Activated CD4-positive, CD25-positive, alpha-beta regulatory T cell treated with anti-CD3 and anti-CD28 coated beads, Interleukin-2, amount 50 U/mL, for 16 hours (primary cell): ENCODE data around the gene TRAP1.

Experiments used
- DNase-seq: peaks from one replicate; pipeline ENCODE4 v3.0.0-alpha.2; 2020; ENCODE audit warnings: low read depth, low spot score

The TRAP1 gene

DNA sequence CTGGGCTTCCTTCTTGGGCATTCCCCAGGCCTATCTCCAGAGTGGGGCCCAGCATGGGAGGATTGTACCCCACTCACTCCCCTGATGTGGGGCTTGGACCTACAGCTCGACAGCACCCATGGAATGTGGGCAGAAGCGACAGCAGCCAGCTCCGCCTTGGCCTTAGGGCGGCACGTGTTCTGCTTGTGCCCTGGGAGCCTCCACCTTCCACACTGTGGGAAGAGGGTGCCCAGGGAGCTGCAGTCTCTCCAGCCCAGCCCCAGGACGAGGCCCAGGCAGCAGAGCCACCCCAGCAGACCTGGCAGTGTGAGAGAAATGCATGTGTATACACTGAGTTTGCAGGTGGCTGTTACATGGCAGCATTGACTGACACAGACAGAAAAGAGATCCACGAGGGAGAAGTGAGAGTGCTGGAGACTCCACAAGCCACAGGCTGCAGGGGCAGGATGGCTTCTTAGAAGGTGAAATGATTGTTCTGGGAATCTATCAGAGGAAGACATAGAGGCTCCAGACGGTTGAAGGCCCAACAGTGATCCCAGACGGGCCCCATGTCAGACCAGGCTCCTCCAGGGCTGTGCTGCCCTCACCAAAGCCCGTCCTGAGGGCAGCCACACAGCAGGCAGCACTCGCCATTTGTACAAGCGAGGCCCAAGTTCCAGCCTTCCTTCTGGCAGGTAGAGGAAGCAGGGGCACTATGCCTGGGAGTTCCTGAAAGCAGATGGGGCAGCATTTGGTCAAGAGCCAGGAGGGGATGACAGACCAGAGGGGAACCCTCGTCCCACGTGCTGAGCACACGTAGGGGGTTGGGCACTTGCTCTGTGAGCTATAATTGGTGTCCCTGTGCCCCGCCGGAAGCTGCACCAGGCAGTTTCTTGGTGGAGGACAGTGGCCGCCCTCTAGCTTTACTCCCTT lies 65.6 kb downstream of the TRAP1 start:
- DNase-seq, result no peak

DNA sequence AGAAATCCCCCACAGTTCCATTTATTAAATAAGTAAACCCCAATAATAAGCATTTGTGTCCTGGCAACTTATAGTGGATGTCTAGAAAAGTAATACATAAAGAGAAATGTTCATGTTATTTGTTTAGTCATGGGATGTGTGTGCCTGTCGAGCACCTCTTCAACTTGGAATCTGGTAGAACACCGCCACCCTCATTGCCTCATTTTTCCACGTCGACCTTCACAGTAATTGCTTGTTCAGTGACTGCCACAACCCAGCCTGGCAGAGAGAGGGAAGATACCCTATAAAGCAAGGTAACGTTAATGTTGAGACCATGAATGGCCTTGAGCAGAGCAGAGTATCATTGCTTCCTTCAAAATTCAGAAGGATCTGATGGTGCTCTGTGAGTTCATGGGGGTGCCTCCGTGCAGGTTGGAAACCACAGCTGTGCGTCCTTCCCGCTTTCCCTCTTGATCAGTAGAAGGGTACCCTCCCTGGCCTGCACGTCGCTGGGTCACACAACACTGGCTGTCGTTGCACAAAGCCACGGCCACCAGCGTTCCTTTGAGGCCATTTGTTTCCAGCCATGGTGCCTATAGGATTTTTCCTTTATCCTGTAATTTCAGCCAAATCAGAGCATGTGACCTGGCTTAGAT lies 66.6 kb downstream of the TRAP1 start:
- DNase-seq, result no peak

DNA sequence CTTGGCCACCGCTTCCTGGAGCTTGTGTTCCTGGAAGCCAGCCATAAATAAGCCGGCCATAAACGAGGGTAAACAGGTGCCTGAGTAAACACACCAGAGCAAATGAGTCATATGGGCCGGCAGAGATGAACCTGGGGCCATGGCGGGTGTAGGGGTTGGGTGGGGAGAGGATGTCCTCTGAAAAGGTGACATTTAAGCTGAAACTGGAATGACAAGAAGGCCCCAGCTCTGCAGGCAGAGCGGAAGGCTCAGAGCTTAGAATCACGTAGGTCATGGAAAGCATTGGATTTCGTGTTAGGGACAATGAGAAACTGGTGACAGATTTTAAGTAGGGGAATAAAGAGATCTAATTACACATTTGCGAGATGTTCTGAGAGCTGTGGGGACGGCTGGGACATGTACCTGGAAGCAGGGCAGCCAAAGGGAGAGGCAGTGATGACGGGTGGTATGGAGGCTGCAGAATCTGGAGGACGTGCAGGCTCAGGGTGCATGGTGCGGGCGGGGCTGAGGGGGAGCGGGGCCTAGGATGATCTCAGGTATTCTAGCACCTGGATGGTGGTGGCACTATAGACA lies 70.9 kb downstream of the TRAP1 start:
- DNase-seq, result no peak

DNA sequence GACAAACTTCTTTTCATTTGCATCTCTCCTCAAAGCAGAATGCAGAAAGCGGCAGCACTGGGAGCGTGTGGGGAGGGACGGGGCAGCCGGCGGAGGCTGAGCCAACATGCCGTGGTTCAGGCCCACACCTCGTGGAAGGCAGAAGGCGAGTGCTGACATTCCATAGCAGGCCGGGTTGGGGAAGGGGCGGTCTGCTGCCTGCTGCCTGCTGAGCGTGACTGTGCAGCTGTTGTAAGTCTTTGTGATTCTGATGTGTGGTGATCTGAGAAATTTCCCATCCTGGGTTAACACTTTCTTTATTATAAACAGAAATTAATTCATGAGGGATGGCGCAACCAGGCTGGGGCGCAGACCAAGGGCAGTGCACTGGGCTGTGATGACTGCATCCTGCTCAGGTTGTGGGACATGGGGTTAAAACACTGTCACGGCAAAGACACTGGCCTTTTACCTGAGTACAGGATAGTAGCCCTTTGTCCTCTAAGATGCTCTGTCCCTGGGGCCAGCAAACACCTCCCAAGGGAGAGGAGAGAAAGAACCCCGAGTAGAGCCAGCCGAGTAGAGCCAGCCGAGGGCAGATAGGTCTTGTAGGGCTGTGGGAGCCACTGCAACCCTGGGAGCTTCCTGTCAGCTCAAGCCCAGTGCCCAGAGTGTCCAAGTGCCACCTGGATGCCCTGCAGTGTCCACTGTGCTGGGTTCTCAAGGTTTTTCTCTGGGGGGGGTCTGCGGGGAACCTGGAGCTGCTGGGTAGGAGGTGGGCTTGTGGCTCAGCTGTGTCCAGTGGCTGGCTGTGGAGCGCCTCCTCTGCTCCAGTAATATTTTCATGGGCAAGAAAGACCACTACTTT lies 71.6 kb downstream of the TRAP1 start:
- no peak for DNase-seq

DNA sequence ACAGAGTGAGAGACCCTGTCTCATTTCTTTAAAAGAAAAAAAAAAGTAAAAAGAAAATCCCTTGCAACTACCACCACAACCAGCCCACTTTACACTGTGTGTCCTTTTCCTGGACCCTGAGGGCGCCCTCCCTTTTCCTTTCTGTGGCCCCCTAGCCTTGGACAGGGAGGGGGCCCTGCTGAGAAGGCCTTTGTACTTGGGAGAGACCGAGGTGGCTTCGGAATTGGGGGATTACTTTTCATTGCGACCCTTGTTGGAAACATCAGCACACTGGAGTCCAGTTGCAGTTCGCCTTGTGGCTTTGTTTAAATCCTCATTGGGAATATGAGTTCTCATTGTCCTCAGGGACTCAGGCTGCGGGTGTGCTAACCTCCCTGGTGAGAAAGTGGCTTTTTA lies 72.2 kb downstream of the TRAP1 start:
- no peak for DNase-seq

DNA sequence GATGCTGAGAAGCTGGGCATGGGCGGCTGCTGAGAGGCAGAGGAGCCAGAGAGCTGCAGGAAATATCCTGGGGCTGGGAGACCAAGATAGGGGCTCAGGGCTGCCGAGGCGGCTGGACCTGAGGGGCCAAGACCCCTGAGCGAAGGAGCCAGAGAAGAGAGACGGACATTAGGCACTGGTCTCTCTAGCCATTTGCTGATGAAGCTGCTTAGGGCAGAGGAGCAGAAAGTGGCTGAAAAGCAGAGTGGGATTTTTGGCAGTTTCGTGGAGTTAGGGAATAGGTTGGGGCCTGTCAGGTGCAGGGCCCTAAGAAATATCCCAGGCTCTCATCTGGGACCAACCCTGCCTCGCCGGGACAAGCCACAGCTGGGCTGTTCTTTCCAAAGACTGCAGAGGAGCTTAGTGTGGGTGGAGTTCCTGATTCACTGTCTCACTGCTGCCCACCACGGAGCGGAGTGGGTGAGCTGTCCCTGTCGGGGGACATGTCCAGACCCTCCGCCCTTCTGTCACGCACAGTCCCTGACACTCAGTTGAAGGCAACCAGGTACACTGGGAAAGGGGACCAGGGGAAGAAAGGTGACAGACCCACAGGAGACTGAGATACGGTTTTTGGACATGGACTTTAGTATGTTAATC lies 74.1 kb downstream of the TRAP1 start:
- no peak for DNase-seq

DNA sequence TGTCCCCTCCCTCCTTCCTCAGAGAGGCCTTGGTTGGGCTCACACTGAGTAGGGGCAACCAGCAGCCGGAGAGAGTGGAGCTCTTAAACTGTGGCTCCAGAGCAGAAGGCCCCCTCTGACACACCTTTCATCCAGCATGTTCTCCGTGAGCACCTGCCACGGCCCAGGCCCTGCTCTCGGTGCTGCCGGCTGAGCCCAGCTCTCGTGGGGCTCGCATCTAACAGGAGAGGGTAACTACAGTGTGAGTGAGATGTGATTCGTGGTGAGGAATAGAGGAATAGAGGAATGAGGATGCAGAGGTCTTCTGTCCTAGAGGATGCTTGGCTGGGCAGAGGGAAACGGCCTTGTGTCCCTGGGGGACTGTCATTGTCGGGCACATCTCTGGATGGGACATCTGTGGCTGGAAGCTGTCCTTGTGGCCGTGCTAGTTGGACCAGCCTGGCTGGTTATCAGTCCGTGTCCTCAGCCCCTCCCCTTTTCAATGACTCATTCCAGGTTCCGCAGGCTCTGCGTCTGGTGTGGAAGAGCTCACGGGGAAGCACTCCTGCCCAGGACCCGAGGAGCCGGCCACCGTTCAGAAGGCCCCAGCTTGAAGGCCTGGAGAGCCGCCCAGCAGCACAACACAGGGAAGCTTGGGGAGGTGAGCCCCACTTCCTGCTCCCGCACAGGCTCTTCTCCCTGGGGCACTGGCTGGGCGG lies 74.8 kb downstream of the TRAP1 start:
- DNase-seq, result no peak

DNA sequence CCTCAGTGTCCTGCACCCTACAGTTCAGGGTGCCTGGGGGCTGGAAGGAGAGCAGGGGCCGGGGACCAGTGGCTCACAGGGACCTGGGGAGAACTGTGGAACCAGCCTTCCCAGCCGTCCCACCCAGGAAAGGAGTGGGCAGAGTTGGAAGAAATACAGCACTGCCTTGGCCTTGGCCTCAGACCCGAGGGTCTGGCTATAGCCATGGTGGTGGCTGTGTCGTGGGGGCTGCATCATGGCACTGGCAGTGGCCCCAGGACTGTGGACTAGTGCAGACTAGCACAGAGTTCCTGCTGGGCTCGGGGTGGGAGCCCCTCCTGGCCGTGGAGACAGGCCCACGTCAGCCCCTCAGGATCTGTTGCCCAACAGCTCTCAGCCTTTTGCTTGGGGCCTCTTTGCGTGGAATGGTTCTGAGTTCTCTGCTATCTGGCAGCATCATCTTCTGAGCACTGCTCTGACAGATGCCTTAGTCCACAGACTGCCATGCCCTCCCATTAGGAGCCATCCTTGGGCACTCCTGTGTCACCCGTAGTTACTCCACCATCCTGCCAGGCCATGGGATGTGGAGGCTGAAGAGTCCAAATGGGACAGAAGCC lies 75.4 kb downstream of the TRAP1 start:
- no peak for DNase-seq

DNA sequence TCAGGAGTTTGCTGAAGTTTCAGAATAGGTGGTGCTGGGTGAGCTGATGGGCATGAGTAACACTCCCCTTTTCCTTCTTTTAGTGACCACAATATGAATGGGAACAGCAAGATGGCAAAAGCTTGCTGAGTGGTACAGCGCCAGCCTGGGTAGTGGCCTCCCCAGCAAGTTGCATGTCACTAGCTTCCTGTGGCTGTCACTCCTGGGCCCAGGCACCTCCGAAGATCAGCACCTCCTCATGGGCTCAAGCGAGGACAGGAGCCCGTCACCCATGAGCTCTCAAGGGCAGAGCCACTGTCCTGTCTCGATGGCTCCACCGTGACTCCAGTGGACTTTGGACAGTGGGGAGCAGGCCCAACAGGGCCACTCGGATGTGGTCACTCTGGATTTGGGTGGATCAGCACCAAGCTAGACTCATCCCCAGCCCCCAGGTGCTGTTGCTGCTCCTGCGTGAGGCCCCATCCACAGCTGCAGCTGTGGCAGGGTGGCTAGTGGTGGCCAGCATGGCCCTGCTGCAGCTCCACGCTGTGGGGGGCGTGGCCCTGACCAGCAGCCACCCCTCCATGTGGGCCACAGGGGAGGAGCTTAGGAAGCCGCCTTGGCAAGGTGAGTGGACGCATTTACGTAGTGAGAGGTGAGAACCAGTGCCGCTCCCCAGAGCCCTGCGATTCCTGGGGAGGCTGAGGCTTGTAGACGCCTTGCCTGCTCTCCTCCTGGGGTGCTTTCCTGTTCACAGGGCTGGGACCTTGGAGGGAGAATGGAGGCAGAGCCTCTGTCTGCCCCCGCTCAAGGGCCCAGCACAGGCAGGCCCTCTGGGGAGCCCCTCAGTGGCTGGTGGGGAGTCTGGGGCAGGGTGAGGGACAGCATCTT lies 76.5 kb downstream of the TRAP1 start:
- no peak for DNase-seq

DNA sequence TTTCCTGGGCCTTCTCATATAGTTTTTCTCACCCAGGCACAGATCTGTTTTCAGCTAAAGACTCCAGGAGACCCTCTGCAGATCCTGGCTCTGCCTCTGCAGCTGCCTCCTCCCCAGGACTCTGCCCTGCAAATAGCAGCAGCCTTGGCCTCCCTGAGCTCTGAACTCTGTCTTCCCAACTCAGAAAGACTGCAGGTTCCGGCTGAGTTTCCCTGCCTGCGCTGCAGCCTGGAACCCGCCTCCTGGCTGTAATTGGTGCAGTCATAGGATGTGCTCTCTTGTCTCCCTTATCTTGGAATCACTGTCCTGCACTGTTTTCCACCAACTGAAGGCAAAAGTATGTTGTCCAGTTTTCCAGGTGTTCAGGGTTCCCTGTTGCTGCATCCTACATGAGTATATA lies 77.1 kb downstream of the TRAP1 start:
- DNase-seq, result no peak

DNA sequence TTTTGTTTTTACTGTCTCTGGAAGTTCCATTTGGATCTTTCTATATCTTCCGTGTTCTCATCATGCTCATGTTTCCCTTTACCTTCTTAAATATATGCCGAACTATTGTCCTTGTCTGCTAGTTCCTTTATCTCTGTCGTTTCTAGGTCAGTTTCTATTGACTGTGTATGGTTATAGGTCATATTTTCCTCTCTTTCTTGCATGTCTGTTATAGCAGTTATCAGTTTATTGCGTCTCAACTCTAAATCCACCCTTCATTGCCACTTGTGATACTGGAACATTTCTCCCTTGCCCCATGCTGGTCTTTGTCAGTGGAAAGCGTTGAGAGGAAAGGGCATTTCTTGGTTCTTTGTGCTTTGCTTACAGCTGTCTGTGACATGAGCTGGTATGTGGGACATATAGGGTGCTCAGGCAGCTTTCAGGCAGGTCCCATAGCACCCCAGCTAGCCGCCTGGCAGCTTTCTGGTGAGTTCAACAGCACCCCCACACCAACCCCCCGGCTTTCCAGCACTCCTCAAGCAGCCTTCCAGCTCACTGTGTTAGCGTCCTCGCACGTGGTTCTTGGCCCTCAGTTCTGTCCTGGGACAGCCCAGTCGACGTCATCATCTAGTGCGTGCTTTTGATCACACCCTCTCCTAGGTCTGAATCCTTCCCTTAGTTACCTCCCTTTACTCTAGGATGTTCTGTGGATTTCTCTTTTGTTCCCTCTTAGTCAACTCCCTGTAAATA lies 78.2 kb downstream of the TRAP1 start:
- no peak for DNase-seq

DNA sequence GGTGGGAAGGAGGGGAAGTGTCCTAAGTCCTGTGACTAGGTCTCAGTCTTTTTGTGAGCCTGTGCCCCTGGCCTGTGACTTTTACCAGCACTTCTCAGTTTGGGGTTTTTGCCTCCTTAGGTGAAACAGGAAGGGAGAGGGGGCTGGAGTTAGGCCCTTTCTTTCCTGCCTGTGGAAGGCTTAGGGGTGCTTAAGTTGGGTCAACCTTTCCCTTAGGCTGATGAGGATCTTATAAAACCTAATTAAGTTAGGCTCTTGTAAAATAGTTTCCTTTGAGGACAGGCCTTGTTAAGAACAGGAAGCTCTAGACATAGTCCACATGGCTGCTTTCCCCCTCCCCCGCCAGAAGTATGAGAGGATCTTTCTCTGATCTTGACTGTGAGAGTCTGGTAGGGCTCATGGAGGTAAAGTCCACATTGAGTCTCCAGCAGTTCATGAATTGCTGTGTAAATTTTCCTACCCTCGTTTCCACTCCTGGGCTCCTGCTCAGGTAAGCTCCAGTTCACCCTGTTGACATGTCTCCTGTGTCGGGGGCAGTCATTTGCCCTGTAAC lies 79.9 kb downstream of the TRAP1 start:
- DNase-seq, result no peak

DNA sequence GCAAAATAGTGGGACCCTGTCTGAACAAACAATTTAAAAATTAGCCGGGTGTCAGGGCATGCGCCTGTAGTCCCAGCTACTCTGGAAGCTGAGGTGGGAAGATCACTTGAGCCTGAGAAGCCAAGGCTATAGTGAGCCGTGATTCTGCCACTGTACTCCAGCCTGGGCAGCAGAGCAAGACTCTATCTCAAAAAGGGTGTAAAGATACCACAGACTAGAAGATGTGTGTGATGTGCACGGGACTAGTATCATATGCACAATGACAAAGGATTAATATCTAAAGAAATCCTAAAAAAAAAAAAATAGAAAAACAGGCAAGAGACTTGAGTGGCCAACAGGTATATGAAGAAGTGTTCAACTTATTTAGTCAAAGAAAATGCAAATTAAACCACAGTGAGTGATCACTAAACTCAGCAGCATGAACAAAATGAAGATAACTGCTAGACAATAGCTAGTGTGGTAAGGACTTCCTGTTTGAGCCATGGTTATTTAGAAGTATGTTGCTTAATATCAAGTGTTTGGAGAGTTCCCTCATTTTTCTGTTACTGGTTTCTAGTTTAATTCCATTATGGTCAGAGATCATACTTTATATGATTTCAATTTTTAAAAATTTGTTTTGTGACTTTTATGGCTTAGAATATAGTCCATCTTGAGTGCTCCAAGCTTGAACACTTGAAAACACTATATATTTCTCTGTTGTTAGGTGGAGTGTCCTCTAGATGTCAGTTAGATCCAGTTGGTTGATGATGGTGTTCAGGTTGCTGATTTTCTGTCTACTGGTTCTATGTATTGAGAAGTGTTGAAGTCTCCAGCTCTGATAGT lies 91.2 kb downstream of the TRAP1 start:
- DNase-seq, result no peak

DNA sequence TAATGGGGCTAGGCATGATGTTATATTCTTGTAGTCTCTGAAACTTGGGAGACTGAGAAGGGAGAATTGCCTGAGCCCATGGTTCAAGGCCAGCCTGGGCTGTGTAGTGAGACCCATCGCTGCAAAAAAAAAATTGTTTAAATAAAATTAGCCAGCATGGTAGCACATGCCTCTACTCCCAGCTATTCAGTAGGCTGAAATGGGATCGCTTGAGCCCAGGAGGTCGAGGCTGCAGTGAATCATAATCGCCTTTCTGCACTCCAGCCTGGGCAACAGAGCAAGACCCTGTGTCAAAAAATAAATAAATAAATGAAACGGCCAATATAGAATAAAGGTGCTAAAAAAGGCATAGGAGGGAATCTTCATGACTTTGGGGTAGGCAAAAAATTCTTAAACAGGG lies 92.0 kb downstream of the TRAP1 start:
- no peak for DNase-seq

DNA sequence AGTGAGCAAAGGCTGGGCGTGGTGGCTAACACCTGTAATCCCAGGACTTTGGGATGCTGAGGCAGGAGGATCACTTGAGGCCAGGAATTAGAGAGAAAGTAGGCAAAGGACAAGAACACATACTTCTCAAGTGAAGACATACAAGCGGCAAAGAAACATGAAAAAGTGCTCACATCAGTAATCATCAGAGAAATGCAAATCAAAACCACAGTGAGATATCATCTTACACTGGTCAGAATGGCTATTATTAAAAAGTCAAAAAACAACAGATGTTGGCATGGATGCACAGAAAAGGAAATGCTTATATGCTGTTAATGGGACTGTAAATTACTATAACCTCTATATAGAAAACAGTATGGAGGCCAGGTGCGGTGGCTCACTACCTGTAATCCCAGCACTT lies 93.7 kb downstream of the TRAP1 start:
- no peak for DNase-seq

DNA sequence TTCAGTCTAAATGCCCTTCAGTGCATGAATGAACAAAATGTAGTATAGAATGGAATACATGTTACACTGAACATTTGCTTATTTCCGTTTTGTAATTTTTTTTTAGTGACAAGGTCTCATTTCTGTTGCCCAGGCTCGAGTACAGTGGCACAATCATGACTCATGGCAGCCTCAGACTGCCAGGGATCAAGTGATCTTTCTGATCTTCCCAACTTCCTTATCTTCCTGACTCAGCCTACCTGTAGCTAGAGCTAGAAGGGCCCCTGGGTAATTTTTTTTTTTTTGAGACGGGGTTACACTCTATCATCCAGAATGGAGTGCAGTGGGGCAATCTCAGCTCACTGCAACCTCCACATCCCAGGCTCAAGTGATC lies 98.6 kb downstream of the TRAP1 start:
- DNase-seq, result no peak
